T-cell (primary cell): ENCODE results near the gene DOCK11. TPM values are rescaled to one million over a fixed set of nuclear protein-coding genes. Genes with fewer than 3 reads are reported as not detected.
"Not testable (repeated sequence)": the region's sequence is repeated elsewhere in the genome, so short reads cannot be mapped to it uniquely, and the experiment has no call there.

Experiments
- ATAC-seq, 4 experiments: fragments of 200-7000 bp in 3 of 4; fragments of 150-1000 bp in 1 of 4; cut with Tn5 transposase; replicated peaks in 1 of 4; 1 replicate in 3 of 4; 2 replicates in 1 of 4; pipeline ENCODE4 v1.10.0; 2021; ENCODE audit warnings: moderate library complexity in 3 of 4, mild to moderate bottlenecking in 2 of 4, moderate number of reproducible peaks in 1 of 4
- CTCF ChIA-PET, 2 donors: fragments of 300-600 bp; sonication (Branson Sonifier 250); formaldehyde crosslinking; loops; one replicate each; lab custom pipeline; 2022; ENCODE audit warnings: antibody characterized with exemption in 2 of 2; lab: Charles Lee
- POLR2A ChIA-PET, 2 donors: fragments of 300-600 bp; sonication (Branson Sonifier 250); formaldehyde crosslinking; loops; one replicate each; lab custom pipeline; 2022; ENCODE audit warnings: antibody characterized with exemption in 2 of 2; lab: Charles Lee
- DNase-seq, 35 experiments: peaks; one replicate each; pipeline versions ENCODE4 v3.0.0 to v3.0.0-alpha.2; 2013 to 2023
- H3K27ac ChIP-seq: one replicate; pipeline ENCODE4 v1.5.1; 2013; ENCODE audit warnings: low read length
- H3K27me3 ChIP-seq, 2 experiments: replicated peaks in 1 of 2; 1 replicate in 1 of 2; 2 replicates in 1 of 2; pipeline versions ENCODE4 v1.6.1 to v1.7.0; 2013; ENCODE audit warnings: low read length in 1 of 2, mixed read lengths in 1 of 2; ENCODE audit not compliant: control insufficient read depth in 2 of 2, insufficient read depth in 2 of 2; ENCODE audit errors: extremely low read depth in 1 of 2
- H3K36me3 ChIP-seq, 2 donors: 1 replicate in 1 of 2; 2 replicates in 1 of 2; pipeline versions ENCODE4 v1.6.1 to v1.7.0; 2013; ENCODE audit warnings: low read length in 1 of 2; ENCODE audit not compliant: control insufficient read depth in 2 of 2, insufficient read depth in 1 of 2; ENCODE audit errors: extremely low read depth in 1 of 2
- H3K4me1 ChIP-seq, 2 experiments: 1 replicate in 1 of 2; 2 replicates in 1 of 2; pipeline versions ENCODE4 v1.6.1 to v1.7.0; 2013; ENCODE audit warnings: low read length in 2 of 2, mixed read lengths in 1 of 2; ENCODE audit not compliant: insufficient read depth in 2 of 2, control insufficient read depth in 1 of 2; ENCODE audit errors: extremely low read depth in 1 of 2
- H3K4me3 ChIP-seq, 2 donors: 1 replicate in 1 of 2; 2 replicates in 1 of 2; pipeline versions ENCODE4 v1.5.1 to v1.7.0; 2013; ENCODE audit warnings: mild to moderate bottlenecking in 2 of 2, low read length in 1 of 2, moderate library complexity in 1 of 2; ENCODE audit not compliant: control insufficient read depth in 1 of 2; ENCODE audit errors: extremely low read depth in 1 of 2
- H3K9me3 ChIP-seq: 2 replicates; pipeline ENCODE4 v1.7.0; 2013
- H3K27ac Mint-ChIP-seq, 2 donors: one replicate each; pipeline ENCODE4 v1.8.0; 2020 to 2021; ENCODE audit warnings: mild to moderate bottlenecking in 2 of 2, mixed read lengths in 2 of 2
- H3K27me3 Mint-ChIP-seq, 2 donors: one replicate each; pipeline ENCODE4 v1.8.0; 2021 to 2022; ENCODE audit warnings: mixed read lengths in 2 of 2
- H3K36me3 Mint-ChIP-seq: one replicate; pipeline ENCODE4 v1.8.0; 2021; ENCODE audit warnings: mixed read lengths
- H3K4me1 Mint-ChIP-seq, 3 donors: one replicate each; pipeline ENCODE4 v1.8.0; 2020 to 2022; ENCODE audit warnings: mixed read lengths in 3 of 3, mild to moderate bottlenecking in 1 of 3
- H3K4me3 Mint-ChIP-seq, 3 donors: one replicate each; pipeline ENCODE4 v1.8.0; 2020 to 2022; ENCODE audit warnings: mild to moderate bottlenecking in 3 of 3, mixed read lengths in 3 of 3, moderate library complexity in 3 of 3
- H3K9me3 Mint-ChIP-seq, 3 donors: one replicate each; pipeline ENCODE4 v1.8.0; 2020 to 2022; ENCODE audit warnings: mixed read lengths in 3 of 3
- WGBS: methylation state at CpG from one replicate; pipeline ENCODE4 v1.1.5; 2013; ENCODE audit warnings: missing lambda C conversion rate; ENCODE audit not compliant: insufficient coverage; 5-methylcytosine and 5-hydroxymethylcytosine counted together
- total RNA-seq, 35 experiments: library from RNA in 6 of 35; stranded (reverse) in 6 of 35; fragments of 120-200 nt in 1 of 35; gene quantifications; one replicate each; pipeline versions ENCODE4 v1.2.1 to v1.2.4 and lab custom pipeline; 2013 to 2026

The DOCK11 gene
- total RNA-seq, 5 donors from 2014 or later (not counting 1 experiment from before 2014, with no cell fraction given) = 90.7 to 102 (median 94.5) TPM

GRCh38 chrX:118470721-118471347, 24.8 kb upstream of the DOCK11 start:
- H3K36me3 Mint-ChIP-seq, DNase-seq, ATAC-seq, H3K9me3 Mint-ChIP-seq, H3K4me3 ChIP-seq, H3K4me3 Mint-ChIP-seq, H3K27me3 Mint-ChIP-seq, H3K9me3 ChIP-seq, H3K27ac ChIP-seq, H3K27me3 ChIP-seq, H3K36me3 ChIP-seq, H3K27ac Mint-ChIP-seq, H3K4me1 ChIP-seq, H3K4me1 Mint-ChIP-seq: not testable (repeated sequence)
- WGBS = no CpG with 5 or more reads among the region's 5 CpGs
- ChIA-PET POLR2A (interaction anchor here in 1 of 2 donors (0.6 kb wide), 1 partner anchor 14 kb away, joined by 4 read pairs; no protein-coding TSS in a partner anchor), CTCF (interaction anchor here in 1 of 2 donors (1.1 kb wide), 1 partner anchor 11 kb away, joined by 5 read pairs; no protein-coding TSS in a partner anchor)

GRCh38 chrX:118474586-118474985, 21.0 kb upstream of the DOCK11 start:
- no peaks in the 10 kb centered on the region for H3K9me3 ChIP-seq
- H3K36me3 Mint-ChIP-seq = no peaks in the 10 kb centered on the region
- H3K27ac Mint-ChIP-seq = no peak overlapping the region
- no peaks in the 10 kb centered on the region for H3K27me3 Mint-ChIP-seq
- H3K27me3 ChIP-seq = no peaks in the 10 kb centered on the region
- no peaks in the 10 kb centered on the region for H3K36me3 ChIP-seq
- no peaks in the 10 kb centered on the region for H3K4me1 Mint-ChIP-seq
- ATAC-seq = no peak
- CTCF ChIA-PET = interaction anchor here in 1 of 2 donors (0.6 kb wide), 1 partner anchor 19 kb away, joined by 5 read pairs; no protein-coding TSS in a partner anchor
- no peak for DNase-seq
- H3K27ac ChIP-seq = no peak overlapping the region
- H3K4me3 Mint-ChIP-seq = no peak overlapping the region
- POLR2A ChIA-PET = no interaction called here
- no CpG with 5 or more reads among the region's 6 CpGs for WGBS
- no peaks in the 10 kb centered on the region for H3K4me1 ChIP-seq
- peaks cover 0 to 7% (median 0%) of the 10 kb centered on the region in 3 donors for H3K9me3 Mint-ChIP-seq
- H3K4me3 ChIP-seq = no peak overlapping the region

- Histone ChIP-seq H3K27me3 (no peaks in the 10 kb centered on the region), H3K36me3 (no peaks in the 10 kb centered on the region), H3K4me1 (no peaks in the 10 kb centered on the region), H3K27ac (no peak overlapping the region), H3K9me3 (no peaks in the 10 kb centered on the region), H3K4me3 (no peak overlapping the region)
- CTCF ChIA-PET = no interaction called here
- 57% methylated on average over 1 of the region's 4 CpGs for WGBS
- POLR2A ChIA-PET = no interaction called here
- peaks cover 0 to 3% (median 0%) of the 10 kb centered on the region in 3 donors for H3K9me3 Mint-ChIP-seq
- H3K27ac Mint-ChIP-seq = no peak overlapping the region
- ATAC-seq = no peak
- H3K27me3 Mint-ChIP-seq = no peaks in the 10 kb centered on the region
- no peak for DNase-seq
- no peaks in the 10 kb centered on the region for H3K4me1 Mint-ChIP-seq
- H3K4me3 Mint-ChIP-seq = no peak overlapping the region
- no peaks in the 10 kb centered on the region for H3K36me3 Mint-ChIP-seq
Observed at GRCh38 chrX:118475903-118476302, 19.7 kb upstream of the DOCK11 start.

GRCh38 chrX:118480172-118480571, 15.4 kb upstream of the DOCK11 start:
- no CpG with 5 or more reads among the region's 1 CpG for WGBS
- ChIA-PET POLR2A (no interaction called here), CTCF (no interaction called here)
- H3K27ac ChIP-seq = no peak overlapping the region
- no peak overlapping the region for H3K4me3 ChIP-seq
- no peaks in the 10 kb centered on the region for H3K36me3 ChIP-seq
- ATAC-seq = no peak
- Mint-ChIP-seq H3K27me3 (no peaks in the 10 kb centered on the region), H3K9me3 (no peaks in the 10 kb centered on the region), H3K27ac (no peak overlapping the region), H3K36me3 (no peaks in the 10 kb centered on the region), H3K4me3 (no peak overlapping the region), H3K4me1 (no peaks in the 10 kb centered on the region)
- DNase-seq = no peak
- no peaks in the 10 kb centered on the region for H3K9me3 ChIP-seq
- no peaks in the 10 kb centered on the region for H3K27me3 ChIP-seq
- H3K4me1 ChIP-seq = no peaks in the 10 kb centered on the region

GRCh38 chrX:118482384-118482783, 13.2 kb upstream of the DOCK11 start:
- H3K4me3 ChIP-seq, H3K9me3 Mint-ChIP-seq, H3K36me3 Mint-ChIP-seq, H3K4me1 Mint-ChIP-seq, H3K4me1 ChIP-seq, H3K4me3 Mint-ChIP-seq, H3K36me3 ChIP-seq, H3K27me3 Mint-ChIP-seq, H3K27me3 ChIP-seq, DNase-seq, ATAC-seq, H3K27ac ChIP-seq, H3K27ac Mint-ChIP-seq, H3K9me3 ChIP-seq: not testable (repeated sequence)
- CTCF ChIA-PET = interaction anchor here in 1 of 2 donors (0.6 kb wide), 1 partner anchor 119 kb away, joined by 3 read pairs; no protein-coding TSS in a partner anchor
- POLR2A ChIA-PET = interaction anchor here in 1 of 2 donors (0.6 kb wide), 1 partner anchor 56 kb away, joined by 3 read pairs; no protein-coding TSS in a partner anchor
- 100% methylated on average over 1 of the region's 4 CpGs for WGBS

GRCh38 chrX:118484216-118484903, 11.3 kb upstream of the DOCK11 start:
- Histone ChIP-seq H3K4me1 (no peaks in the 10 kb centered on the region), H3K27ac (no peak overlapping the region), H3K9me3 (no peaks in the 10 kb centered on the region), H3K4me3 (no peak overlapping the region), H3K36me3 (no peaks in the 10 kb centered on the region), H3K27me3 (no peaks in the 10 kb centered on the region)
- Mint-ChIP-seq H3K36me3 (no peaks in the 10 kb centered on the region), H3K4me1 (no peaks in the 10 kb centered on the region), H3K9me3 (no peaks in the 10 kb centered on the region), H3K27me3 (no peaks in the 10 kb centered on the region), H3K4me3 (no peak overlapping the region), H3K27ac (no peak overlapping the region)
- ATAC-seq (no peak), DNase-seq (no peak)
- CTCF ChIA-PET = interaction anchor here (0.7 to 1.2 kb wide), 3 partner anchors 10 to 115 kb away, joined by 3 to 6 read pairs (median 4); no protein-coding TSS in a partner anchor
- POLR2A ChIA-PET = interaction anchor here in 1 of 2 donors (0.6 kb wide), 4 partner anchors 9 to 136 kb away, joined by 3 to 5 read pairs (median 4); no protein-coding TSS in a partner anchor
- WGBS = no CpG with 5 or more reads among the region's 9 CpGs
